LNCAP (cell line): ENCODE results near the gene NRROS.

ENCODE experiments used
- TF ChIP-seq, protein P1 (sequence below): fragments of 450-650 bp; IDR thresholded peaks from 2 replicates; pipeline ENCODE4 v1.5.1; 2017; ENCODE audit warnings: mild to moderate bottlenecking

The NRROS gene

DNA sequence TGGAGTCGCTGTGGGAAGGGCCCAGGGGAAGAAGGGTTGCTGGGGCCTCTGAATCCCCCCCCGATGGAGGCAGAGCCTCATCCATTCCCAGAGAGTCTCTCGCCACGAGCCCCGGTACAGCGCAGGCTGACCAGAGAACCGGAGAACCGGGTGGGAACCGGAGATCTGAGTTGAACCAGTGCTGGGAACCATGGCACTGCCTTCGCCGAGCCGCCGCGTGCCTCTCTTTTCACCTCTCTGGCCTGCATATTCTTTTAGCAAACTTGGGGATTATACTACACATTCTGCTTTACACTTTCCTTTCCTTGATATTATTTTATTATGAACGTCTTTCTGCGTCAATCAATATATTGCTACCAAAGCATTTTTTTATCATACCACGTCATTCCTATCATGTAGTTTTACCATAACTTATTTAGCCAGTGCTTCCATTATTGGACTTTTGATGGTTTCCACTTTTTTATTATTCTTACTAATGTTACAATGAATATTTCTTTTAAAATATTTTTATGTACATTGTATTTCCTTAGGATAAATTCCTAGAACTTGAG, 7.2 kb downstream of the NRROS start:
- TF ChIP-seq, protein P1, sequence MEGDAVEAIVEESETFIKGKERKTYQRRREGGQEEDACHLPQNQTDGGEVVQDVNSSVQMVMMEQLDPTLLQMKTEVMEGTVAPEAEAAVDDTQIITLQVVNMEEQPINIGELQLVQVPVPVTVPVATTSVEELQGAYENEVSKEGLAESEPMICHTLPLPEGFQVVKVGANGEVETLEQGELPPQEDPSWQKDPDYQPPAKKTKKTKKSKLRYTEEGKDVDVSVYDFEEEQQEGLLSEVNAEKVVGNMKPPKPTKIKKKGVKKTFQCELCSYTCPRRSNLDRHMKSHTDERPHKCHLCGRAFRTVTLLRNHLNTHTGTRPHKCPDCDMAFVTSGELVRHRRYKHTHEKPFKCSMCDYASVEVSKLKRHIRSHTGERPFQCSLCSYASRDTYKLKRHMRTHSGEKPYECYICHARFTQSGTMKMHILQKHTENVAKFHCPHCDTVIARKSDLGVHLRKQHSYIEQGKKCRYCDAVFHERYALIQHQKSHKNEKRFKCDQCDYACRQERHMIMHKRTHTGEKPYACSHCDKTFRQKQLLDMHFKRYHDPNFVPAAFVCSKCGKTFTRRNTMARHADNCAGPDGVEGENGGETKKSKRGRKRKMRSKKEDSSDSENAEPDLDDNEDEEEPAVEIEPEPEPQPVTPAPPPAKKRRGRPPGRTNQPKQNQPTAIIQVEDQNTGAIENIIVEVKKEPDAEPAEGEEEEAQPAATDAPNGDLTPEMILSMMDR, result no peak

DNA sequence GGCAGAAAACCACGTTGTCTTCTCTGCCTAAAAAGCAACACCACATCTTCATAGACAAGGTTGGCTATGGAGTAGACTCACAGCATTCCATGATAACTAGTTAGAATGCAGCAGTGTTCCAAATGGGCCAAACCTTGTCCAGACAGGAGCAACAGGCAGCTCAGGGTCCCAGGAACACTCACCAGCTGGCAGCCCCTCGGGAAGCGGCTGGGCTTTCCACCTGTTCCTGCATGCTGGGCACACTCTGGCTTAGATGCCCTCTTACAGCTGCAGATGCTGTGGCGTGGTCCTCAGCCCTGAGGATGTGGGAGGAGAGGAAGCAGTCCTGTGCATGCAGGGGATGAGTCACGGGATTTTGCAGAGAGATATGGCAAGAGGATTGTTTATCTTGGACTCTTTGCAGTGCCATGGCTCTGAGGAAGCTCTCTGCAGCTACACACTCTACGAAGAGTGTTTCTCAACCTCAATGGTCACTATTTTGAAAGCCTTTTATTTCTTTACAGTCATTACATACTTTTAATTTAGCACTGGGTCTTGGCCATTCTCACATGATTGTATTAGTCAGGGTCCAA, 11.3 kb downstream of the NRROS start:
- TF ChIP-seq, protein P1, result no peak

DNA sequence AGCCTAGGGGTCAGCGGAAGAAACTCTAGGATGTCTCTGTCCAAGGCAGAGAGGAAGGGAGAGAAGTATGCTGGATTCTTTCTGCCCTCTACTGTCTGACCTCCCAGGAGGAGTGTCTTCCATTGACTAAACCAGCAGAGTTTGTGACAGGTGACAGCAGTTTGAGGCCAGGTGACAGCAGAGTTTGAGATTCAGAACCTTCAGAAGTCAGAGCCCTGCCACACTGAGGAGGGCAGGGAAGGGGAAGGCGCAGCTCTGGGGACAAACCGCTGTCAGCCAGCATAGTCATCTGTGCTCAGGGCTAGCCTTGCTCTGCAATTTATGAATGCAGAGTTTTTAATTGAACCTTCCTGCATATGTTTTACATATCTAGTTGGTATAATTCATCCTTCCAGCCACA, 12.3 kb downstream of the NRROS start:
- TF ChIP-seq, protein P1, result no peak

DNA sequence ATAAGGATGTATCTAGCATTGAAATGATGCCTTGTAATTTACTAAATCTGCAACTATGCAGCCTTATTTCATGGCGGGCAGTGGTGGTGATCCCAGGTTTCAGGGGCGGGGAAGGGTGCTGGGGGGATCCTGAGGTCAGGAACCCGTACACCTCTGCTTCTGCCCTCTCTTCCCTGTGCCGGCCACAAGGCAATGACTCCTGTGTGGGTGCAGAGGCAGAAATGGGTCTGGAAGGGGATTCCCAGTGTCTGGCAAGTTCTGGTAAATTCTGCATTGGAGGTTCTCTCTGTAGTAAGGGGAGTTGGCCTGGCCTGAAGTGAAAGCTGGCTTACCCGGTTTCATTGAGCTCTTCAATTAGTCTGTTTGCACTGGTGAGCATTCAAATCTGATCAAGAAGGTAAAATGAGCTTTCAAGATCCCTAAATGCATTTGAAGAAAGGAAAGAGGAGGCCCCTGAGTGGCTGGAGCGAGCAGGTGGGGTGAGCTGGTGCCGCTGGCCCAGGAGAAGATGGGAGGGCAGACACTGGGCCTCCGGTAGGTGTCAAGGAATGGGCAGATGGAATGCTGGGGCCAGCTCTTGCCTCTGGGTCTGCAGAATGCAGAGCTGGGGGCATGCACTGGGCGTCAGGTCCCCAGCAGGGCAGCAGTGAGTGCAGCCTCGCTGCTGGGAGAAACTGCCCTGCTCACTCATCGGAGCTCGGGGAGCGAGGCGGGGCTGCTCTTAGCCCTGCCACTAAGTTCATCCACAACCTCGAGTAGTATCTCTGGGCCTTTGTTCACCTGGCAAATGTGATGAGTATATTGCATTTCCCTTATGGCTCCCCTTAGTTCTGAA, 13.7 kb downstream of the NRROS start:
- TF ChIP-seq, protein P1, result no peak

DNA sequence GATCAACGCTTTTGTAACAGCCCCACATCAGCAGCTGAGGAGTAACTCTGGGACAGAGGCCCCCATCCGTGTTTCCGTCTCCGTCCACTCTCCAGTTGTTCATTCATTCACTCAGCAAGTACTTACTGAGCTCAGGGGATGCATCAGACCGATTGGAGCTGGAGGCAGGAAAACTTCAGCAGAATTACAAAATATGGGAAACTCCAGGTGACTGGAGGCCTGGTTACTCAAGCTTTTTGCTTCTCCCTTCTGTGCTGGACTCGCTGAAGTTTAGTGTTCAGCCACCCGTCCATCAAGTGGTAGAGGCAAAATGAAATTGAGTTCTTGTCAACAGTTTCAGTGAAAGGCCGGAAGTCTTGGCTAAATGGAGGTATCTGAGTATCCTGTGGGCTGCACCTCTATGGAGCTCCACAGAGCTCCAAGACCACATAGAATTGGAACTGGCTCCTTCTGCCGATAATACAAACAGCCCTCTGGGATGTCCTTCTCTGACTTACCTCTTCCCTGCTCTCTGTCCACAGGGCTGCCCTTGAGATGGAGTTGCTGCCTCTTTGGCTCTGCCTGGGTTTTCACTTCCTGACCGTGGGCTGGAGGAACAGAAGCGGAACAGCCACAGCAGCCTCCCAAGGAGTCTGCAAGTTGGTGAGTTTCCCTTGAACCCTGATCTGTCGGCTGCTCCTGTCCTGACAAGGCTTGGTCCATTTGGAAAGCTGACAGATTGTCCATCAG, 14.7 kb downstream of the NRROS start:
- TF ChIP-seq, protein P1, result no peak

DNA sequence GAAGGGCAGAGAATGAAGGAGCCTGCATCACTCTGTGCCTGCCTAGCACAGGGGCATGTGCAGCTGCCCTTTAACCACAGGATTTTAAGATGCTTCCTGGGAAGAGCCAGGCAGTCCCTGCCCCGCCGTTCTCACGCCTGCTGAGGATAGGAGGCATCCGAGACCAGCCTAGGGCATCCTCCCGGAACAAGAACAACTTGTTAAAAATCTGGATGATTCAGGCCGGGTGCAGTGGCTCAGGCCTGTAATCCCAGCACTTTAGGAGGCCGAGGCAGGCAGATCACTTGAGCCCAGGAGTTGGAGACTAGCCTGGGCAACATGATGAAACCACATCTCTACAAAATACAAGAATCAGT, 15.2 kb downstream of the NRROS start:
- TF ChIP-seq, protein P1, result no peak

DNA sequence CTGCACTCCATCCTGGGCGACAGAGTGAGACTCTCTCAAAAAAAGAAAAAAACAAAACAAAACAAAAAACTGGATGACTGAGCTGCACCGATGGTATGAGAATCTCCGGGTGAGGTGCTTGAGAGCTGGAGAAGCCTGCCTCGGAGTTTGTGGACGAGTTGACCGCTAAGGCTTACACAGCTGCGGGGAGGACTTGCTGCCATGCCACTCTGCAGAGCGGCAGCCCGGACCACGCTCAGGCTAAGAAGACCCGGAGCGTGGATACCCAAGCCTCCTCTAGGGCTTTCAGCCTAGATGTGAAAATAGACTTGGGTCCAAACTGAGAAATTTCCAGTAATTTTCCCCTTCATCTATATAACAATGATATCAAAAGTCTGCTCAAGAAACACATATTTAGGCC, 16.0 kb downstream of the NRROS start:
- TF ChIP-seq, protein P1, result no peak
